MCF 10A (cell line): ENCODE data around the gene SLU7. TPM values are rescaled to one million over a fixed set of nuclear protein-coding genes. Genes with fewer than 3 reads are reported as not detected.

Experiments used
- BruUV-seq: library from RNA; stranded (reverse); fragments of 400-500 nt; replicated peaks from 2 replicates; lab custom pipeline; 2021; lab: Mats Ljungman, UMichigan
- CTCF ChIA-PET: fragments of 300-600 bp; sonication (Branson Sonifier 250); formaldehyde crosslinking; extraction: SDS; loops from one replicate; lab custom pipeline; 2021; ENCODE audit warnings: antibody characterized with exemption, inconsistent platforms; lab: Yijun Ruan, JAX
- POLR2A ChIA-PET: fragments of 300-600, 350-650 bp; sonication (Branson Sonifier 250); formaldehyde crosslinking; extraction: SDS; loops from one replicate; lab custom pipeline; 2020; ENCODE audit warnings: antibody characterized with exemption, inconsistent platforms; lab: Yijun Ruan, JAX
- DNase-seq: peaks from one replicate; pipeline ENCODE4 v3.0.0-alpha.2; 2018; ENCODE audit not compliant: unreplicated experiment
- H3K27ac Mint-ChIP-seq: one replicate; pipeline ENCODE4 v1.8.0; 2022; ENCODE audit warnings: mild to moderate bottlenecking, low read depth, mixed read lengths; ENCODE audit not compliant: unreplicated experiment
- H3K27me3 Mint-ChIP-seq: one replicate; pipeline ENCODE4 v1.8.0; 2022; ENCODE audit warnings: mixed read lengths; ENCODE audit not compliant: insufficient read depth, unreplicated experiment
- H3K36me3 Mint-ChIP-seq: one replicate; pipeline ENCODE4 v1.8.0; 2022; ENCODE audit warnings: mild to moderate bottlenecking, moderate library complexity, mixed read lengths; ENCODE audit not compliant: insufficient read depth, unreplicated experiment
- H3K4me1 Mint-ChIP-seq: one replicate; pipeline ENCODE4 v1.8.0; 2022; ENCODE audit warnings: mixed read lengths; ENCODE audit not compliant: insufficient read depth, unreplicated experiment
- H3K4me3 Mint-ChIP-seq: one replicate; pipeline ENCODE4 v1.8.0; 2022; ENCODE audit warnings: mild to moderate bottlenecking, moderate library complexity, mixed read lengths; ENCODE audit not compliant: unreplicated experiment
- H3K9me3 Mint-ChIP-seq: one replicate; pipeline ENCODE4 v1.8.0; 2022; ENCODE audit warnings: mixed read lengths; ENCODE audit not compliant: unreplicated experiment
- intact Hi-C: fragments of 100-400 bp; cut with micrococcal nuclease; formaldehyde crosslinking; loops from 2 replicates; pipeline ENCODE4 v1.14.1; 2022
- total RNA-seq: library from RNA; stranded (reverse); gene quantifications from 2 replicates; pipeline ENCODE4 v1.2.3, GENCODE V29; 2022
- TF ChIP-seq, protein P1 (sequence below): fragments of 200-600 bp; IDR thresholded peaks from one replicate; pipeline ENCODE4 v1.8.0; 2022; ENCODE audit warnings: antibody characterized with exemption, mild to moderate bottlenecking; ENCODE audit not compliant: unreplicated experiment

The SLU7 gene
- total RNA-seq, 1 experiment from 2014 or later = 64.6 TPM

- H3K4me1 Mint-ChIP-seq = no peaks in the 10 kb centered on the region
- H3K9me3 Mint-ChIP-seq = no peaks in the 10 kb centered on the region
- TF ChIP-seq, protein P1, sequence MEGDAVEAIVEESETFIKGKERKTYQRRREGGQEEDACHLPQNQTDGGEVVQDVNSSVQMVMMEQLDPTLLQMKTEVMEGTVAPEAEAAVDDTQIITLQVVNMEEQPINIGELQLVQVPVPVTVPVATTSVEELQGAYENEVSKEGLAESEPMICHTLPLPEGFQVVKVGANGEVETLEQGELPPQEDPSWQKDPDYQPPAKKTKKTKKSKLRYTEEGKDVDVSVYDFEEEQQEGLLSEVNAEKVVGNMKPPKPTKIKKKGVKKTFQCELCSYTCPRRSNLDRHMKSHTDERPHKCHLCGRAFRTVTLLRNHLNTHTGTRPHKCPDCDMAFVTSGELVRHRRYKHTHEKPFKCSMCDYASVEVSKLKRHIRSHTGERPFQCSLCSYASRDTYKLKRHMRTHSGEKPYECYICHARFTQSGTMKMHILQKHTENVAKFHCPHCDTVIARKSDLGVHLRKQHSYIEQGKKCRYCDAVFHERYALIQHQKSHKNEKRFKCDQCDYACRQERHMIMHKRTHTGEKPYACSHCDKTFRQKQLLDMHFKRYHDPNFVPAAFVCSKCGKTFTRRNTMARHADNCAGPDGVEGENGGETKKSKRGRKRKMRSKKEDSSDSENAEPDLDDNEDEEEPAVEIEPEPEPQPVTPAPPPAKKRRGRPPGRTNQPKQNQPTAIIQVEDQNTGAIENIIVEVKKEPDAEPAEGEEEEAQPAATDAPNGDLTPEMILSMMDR = no peak
- H3K27me3 Mint-ChIP-seq = peaks cover 39% of the 10 kb centered on the region
- POLR2A ChIA-PET = no interaction called here
- no TSS peak for BruUV-seq
- no peak overlapping the region for H3K27ac Mint-ChIP-seq
- CTCF ChIA-PET = interaction anchor here (0.7 to 1.3 kb wide), 2 partner anchors 15 to 772 kb away, joined by 3 read pairs; no protein-coding TSS in a partner anchor
- DNase-seq = no peak
- no peak overlapping the region for H3K4me3 Mint-ChIP-seq
- intact Hi-C loops = no loop called here
- H3K36me3 Mint-ChIP-seq = no peaks in the 10 kb centered on the region
Measured at GRCh38 chr5:160375701-160376100, 43.2 kb downstream of the SLU7 start.

- TF ChIP-seq, protein P1 = no peak
- H3K36me3 Mint-ChIP-seq = no peaks in the 10 kb centered on the region
- no peak overlapping the region for H3K27ac Mint-ChIP-seq
- ChIA-PET CTCF (interaction anchor here (0.6 kb wide), 1 partner anchor 14 kb away, joined by 3 read pairs; no protein-coding TSS in a partner anchor), POLR2A (no interaction called here)
- H3K4me1 Mint-ChIP-seq = no peaks in the 10 kb centered on the region
- BruUV-seq = no TSS peak
- H3K4me3 Mint-ChIP-seq = no peak overlapping the region
- intact Hi-C loops = no loop called here
- no peaks in the 10 kb centered on the region for H3K9me3 Mint-ChIP-seq
- peaks cover 39% of the 10 kb centered on the region for H3K27me3 Mint-ChIP-seq
- no peak for DNase-seq
Measured at GRCh38 chr5:160375166-160375565, 43.7 kb downstream of the SLU7 start.

DNA sequence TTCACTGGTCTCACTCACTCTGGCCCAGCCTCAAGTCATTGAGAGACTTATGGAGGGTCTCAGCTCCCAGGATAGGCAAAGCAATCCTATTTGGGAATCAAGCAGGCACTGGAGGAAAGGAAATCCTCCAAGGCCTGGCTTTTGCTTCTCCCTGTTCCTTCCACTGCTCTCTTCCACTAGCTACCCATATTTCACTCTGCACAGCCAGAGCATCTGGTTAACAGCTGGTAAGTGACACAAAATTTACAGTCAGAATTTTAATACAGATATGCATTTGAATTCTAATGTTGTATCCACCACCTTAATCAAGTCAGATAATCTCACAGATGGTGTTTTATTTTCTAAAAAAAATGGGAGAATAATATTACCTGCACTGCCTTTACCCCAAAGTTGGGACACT, 47.6 kb downstream of the SLU7 start:
- intact Hi-C loops = no loop called here
- CTCF ChIA-PET = interaction anchor here (0.7 to 1.8 kb wide), 5 partner anchors 26 to 349 kb away, joined by 3 to 8 read pairs (median 4); no protein-coding TSS in a partner anchor
- Mint-ChIP-seq H3K27ac (no peak overlapping the region), H3K4me1 (peaks cover 7% of the 10 kb centered on the region), H3K4me3 (peak overlapping the region; percentile 64), H3K36me3 (no peaks in the 10 kb centered on the region), H3K27me3 (peaks cover 44% of the 10 kb centered on the region), H3K9me3 (no peaks in the 10 kb centered on the region)
- TF ChIP-seq, protein P1 = no peak
- BruUV-seq = no TSS peak
- POLR2A ChIA-PET = interaction anchor here (0.7 kb wide), 1 partner anchor 27 kb away, joined by 3 read pairs; no protein-coding TSS in a partner anchor
- DNase-seq = no peak

DNA sequence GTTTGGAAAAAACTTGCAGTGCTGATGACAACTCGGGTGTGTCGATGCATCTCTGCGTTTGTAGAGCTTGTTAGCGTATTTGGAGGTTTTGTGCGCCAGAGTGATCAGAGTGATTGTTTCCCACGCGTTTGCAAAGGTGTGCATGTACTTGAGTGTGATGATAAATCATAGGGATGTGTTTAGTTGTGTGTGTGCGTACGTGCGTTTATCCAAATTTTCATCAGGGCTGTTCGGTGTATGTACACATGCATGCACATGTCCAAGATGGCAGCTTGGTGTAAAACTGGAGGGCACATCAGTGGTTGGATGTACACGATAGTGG, 48.2 kb downstream of the SLU7 start:
- H3K27ac Mint-ChIP-seq = no peak overlapping the region
- no peaks in the 10 kb centered on the region for H3K36me3 Mint-ChIP-seq
- peak overlapping the region; percentile 64 for H3K4me3 Mint-ChIP-seq
- CTCF ChIA-PET = interaction anchor here (0.6 to 1.8 kb wide), 8 partner anchors 19 to 348 kb away, joined by 3 to 8 read pairs (median 6); no protein-coding TSS in a partner anchor
- POLR2A ChIA-PET = interaction anchor here (0.7 to 0.9 kb wide), 4 partner anchors 18 to 71 kb away, joined by 3 to 4 read pairs (median 3); no protein-coding TSS in a partner anchor
- BruUV-seq = no TSS peak
- TF ChIP-seq, protein P1 = no peak
- no peaks in the 10 kb centered on the region for H3K9me3 Mint-ChIP-seq
- H3K27me3 Mint-ChIP-seq = peaks cover 37% of the 10 kb centered on the region
- intact Hi-C loops = no loop called here
- DNase-seq = no peak
- H3K4me1 Mint-ChIP-seq = peaks cover 7% of the 10 kb centered on the region
